Nephron progenitor cell (in vitro differentiated cells): Measurements from ENCODE around the gene IL1RN.

Experiments used
- DNase-seq: peaks from one replicate; pipeline ENCODE4 v3.0.0; 2021
- H3K27ac Mint-ChIP-seq: 2 replicates; pipeline ENCODE4 v1.8.0; 2021; ENCODE audit warnings: mild to moderate bottlenecking, moderate library complexity, mixed read lengths
- H3K27me3 Mint-ChIP-seq: 2 replicates; pipeline ENCODE4 v1.8.0; 2021; ENCODE audit warnings: mild to moderate bottlenecking, low read depth, mixed read lengths; ENCODE audit not compliant: poor library complexity
- H3K36me3 Mint-ChIP-seq: 2 replicates; pipeline ENCODE4 v1.8.0; 2021; ENCODE audit warnings: low read depth, mixed read lengths
- H3K4me1 Mint-ChIP-seq: 2 replicates; pipeline ENCODE4 v1.8.0; 2021; ENCODE audit warnings: mixed read lengths
- H3K4me3 Mint-ChIP-seq: 2 replicates; pipeline ENCODE4 v1.8.0; 2021; ENCODE audit warnings: mild to moderate bottlenecking, moderate library complexity, mixed read lengths
- H3K9me3 Mint-ChIP-seq: 2 replicates; pipeline ENCODE4 v1.8.0; 2021; ENCODE audit warnings: mild to moderate bottlenecking, moderate library complexity, mixed read lengths
- TF ChIP-seq, protein P1 (sequence below): fragments of 200-600 bp; sonication (generic); IDR thresholded peaks from 2 replicates; pipeline ENCODE4 v1.5.0; 2021; ENCODE audit warnings: antibody characterized with exemption

Gene IL1RN

DNA sequence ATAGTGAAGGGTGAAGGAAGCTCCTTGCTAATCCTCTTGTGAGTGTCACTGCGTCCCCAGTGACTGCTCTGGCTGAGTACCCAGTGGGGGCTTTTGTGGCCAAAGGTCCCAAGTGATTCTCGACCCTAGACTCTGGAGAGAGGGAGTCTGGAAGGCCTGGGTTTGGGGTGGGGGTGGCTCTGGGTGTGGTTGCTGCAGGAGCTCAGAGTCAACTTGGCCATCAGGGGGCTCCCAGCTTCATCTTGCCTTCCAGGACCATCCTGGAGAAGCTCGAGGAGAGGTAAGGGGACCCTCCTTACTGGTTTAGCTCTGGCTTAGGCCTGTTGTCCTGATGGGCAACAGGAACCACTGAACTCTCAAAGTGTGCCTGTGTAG lies 47.0 kb downstream of the IL1RN start:
- no peaks in the 10 kb centered on the region for H3K36me3 Mint-ChIP-seq
- no peak for DNase-seq
- H3K4me1 Mint-ChIP-seq = peaks cover 24% of the 10 kb centered on the region
- no peak overlapping the region for H3K4me3 Mint-ChIP-seq
- H3K9me3 Mint-ChIP-seq = no peaks in the 10 kb centered on the region
- TF ChIP-seq, protein P1, sequence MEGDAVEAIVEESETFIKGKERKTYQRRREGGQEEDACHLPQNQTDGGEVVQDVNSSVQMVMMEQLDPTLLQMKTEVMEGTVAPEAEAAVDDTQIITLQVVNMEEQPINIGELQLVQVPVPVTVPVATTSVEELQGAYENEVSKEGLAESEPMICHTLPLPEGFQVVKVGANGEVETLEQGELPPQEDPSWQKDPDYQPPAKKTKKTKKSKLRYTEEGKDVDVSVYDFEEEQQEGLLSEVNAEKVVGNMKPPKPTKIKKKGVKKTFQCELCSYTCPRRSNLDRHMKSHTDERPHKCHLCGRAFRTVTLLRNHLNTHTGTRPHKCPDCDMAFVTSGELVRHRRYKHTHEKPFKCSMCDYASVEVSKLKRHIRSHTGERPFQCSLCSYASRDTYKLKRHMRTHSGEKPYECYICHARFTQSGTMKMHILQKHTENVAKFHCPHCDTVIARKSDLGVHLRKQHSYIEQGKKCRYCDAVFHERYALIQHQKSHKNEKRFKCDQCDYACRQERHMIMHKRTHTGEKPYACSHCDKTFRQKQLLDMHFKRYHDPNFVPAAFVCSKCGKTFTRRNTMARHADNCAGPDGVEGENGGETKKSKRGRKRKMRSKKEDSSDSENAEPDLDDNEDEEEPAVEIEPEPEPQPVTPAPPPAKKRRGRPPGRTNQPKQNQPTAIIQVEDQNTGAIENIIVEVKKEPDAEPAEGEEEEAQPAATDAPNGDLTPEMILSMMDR = no peak
- no peak overlapping the region for H3K27ac Mint-ChIP-seq
- H3K27me3 Mint-ChIP-seq = peaks cover 5% of the 10 kb centered on the region

DNA sequence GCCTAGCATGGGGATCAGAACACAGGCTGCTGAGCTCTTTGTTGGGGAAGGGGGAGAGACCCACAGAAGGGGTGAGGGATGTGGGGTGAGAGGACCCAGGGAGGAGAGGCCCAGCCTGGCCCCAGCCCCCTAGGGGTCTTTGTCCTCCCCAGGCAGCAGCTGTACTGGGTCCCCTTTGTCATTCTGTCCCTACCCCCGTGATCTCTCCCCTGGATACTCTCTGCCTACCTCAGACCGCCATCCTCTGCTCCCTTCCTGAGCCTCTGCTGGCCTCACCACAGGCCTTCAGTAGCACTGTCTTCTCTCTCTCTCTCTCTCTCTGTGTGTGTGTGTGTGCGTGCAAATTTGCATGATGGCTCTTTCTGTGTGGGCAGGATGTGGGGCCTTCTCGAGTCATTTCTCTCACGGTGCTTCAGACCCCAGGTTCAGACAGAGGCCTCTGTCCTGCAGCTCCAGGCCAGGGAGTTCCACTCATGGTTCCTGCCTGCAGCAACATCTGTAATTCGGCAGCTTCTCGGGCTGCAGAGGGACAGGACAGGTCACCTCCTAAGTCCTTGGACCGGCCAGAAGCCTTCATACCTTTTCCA lies 47.7 kb downstream of the IL1RN start:
- no peaks in the 10 kb centered on the region for H3K36me3 Mint-ChIP-seq
- H3K4me3 Mint-ChIP-seq = no peak overlapping the region
- H3K27ac Mint-ChIP-seq = no peak overlapping the region
- DNase-seq = no peak
- peaks cover 26% of the 10 kb centered on the region for H3K4me1 Mint-ChIP-seq
- TF ChIP-seq, protein P1 = no peak
- H3K27me3 Mint-ChIP-seq = peaks cover 4% of the 10 kb centered on the region
- no peaks in the 10 kb centered on the region for H3K9me3 Mint-ChIP-seq

DNA sequence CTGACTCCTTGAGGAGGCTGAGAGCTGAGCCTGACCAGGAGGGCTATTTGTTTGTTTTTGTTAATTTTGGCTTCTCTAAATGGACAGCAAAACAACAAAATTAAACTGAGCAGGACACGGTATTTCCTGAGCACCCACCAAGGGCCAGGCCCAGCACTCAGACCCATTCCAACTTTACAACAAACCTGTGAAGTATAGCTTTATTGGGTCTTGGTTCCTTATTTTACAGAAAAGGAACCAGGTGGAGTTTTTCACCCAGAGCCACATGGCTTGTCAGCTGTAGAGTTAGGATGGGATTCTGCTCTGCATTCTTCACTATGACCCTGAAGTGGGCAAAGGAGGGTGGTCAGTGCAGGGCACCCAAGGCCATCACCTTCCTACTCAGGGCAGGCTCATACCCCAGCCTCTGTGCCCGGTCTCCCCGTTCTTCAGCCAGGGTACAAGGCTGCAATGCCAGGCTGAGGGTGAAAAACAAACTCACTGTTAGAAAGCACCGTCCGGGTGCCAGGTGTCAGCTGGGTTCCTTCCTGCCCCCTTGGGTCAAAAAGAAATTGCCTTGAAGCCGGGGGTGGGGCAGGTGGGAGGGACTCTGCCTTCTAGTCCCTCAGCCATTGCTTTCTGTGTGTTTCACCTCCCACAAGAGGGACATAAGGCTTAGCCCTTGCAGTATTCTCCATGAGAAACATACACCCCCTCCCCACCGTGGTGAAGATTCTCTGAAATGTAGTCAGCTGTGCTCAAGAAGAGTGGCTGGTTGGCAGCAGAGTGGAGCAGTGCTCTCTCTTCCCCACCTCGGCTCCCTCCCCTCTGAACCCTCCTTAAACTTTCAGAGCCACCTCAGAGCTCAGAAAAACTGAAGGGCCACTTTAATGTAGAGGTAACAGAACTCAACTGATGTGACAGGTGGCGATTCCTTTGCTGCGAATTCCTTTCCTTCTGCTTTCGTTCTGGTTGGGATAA lies 48.6 kb downstream of the IL1RN start:
- Mint-ChIP-seq H3K4me3 (no peak overlapping the region), H3K9me3 (no peaks in the 10 kb centered on the region), H3K27me3 (peaks cover 4% of the 10 kb centered on the region), H3K4me1 (peaks cover 35% of the 10 kb centered on the region), H3K36me3 (no peaks in the 10 kb centered on the region), H3K27ac (no peak overlapping the region)
- TF ChIP-seq, protein P1 = no peak
- DNase-seq = no peak

DNA sequence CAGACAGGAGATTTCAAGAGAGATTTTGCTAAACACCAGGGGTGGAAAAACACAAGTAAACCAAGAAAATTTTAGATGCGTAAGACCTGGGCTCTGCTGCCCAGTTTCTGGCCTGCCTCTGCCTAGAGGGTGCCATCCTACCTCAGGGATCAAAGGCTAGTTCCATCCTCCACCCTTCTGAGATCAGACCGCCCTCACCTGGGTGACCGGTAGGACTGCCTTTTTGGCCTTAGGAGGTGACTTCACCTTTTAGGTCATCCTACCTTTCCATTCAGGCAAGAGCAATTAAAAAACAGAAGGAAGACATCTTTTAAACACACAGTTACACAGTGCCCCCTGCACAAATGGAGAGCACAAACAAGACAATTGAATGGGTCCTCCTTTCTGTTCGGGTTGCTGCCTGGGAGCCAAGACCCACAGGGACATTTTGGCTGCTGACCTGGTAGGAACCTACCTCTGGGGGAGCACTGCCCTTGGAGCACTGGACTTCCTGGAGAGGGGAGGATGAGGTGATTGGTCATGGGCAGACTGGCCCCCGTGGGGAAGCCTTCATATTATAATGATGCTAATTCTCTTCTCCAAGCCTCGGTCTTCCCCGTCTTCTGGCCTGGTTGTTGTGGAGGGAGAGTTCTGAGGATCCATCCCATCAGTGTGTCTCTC lies 49.4 kb downstream of the IL1RN start:
- TF ChIP-seq, protein P1 = no peak

DNA sequence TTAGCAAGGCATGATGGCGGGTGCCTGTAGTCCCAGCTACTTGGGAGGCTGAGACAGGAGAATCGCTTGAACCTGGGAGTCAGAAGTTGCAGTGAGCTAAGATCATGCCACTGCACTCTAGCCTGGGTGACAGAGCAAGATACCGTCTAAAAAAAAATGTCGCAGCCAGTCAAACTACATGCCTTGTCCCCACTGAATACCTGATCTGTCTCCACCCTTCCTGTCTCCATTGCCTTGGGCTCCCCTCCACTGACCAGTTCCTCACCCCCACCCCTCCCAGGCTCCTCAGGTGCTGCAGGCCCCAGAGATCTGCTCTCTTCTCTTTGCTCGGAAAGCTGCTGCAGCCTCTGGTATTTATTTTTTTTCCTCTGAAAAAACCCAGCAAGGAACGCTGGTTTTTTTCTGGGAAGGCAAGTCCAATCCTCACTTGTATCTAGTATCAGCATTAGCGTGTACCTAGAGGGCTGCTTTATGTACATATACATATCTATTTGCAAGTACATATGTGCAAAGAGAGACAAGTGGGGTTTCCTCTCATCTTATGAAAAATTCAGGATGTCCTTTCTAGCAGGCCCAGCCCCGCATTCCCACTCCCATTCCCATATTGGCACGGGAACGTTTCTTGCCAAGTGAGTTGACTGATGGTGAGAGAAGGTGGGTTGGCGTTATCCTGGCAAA lies 50.8 kb downstream of the IL1RN start:
- no peak overlapping the region for H3K4me3 Mint-ChIP-seq
- no peak for DNase-seq
- no peaks in the 10 kb centered on the region for H3K9me3 Mint-ChIP-seq
- H3K4me1 Mint-ChIP-seq = peaks cover 39% of the 10 kb centered on the region
- no peaks in the 10 kb centered on the region for H3K36me3 Mint-ChIP-seq
- H3K27me3 Mint-ChIP-seq = peaks cover 11% of the 10 kb centered on the region
- TF ChIP-seq, protein P1 = no peak
- no peak overlapping the region for H3K27ac Mint-ChIP-seq

More for the DNA sequence above, 49.4 kb downstream of the IL1RN start:
- Mint-ChIP-seq H3K27me3 (peaks cover 6% of the 10 kb centered on the region), H3K4me3 (no peak overlapping the region), H3K27ac (no peak overlapping the region), H3K9me3 (no peaks in the 10 kb centered on the region), H3K36me3 (no peaks in the 10 kb centered on the region), H3K4me1 (peaks cover 39% of the 10 kb centered on the region)
- no peak for DNase-seq
